Activated CD4-positive, alpha-beta memory T cell treated with anti-CD3 and anti-CD28 coated beads, Interleukin-2, amount 10 ng/mL, durations not matched to agents 7 days and 5 days (primary cell): ENCODE measurements around the gene ZYG11A. TPM values are rescaled to one million over a fixed set of nuclear protein-coding genes. Genes with fewer than 3 reads are reported as not detected.

ENCODE experiments used
- CTCF ChIA-PET: fragments of 350-600 bp; sonication (Branson Sonifier 250); formaldehyde crosslinking; loops from one replicate; lab custom pipeline; 2021; ENCODE audit warnings: antibody characterized with exemption, inconsistent platforms; lab: Charles Lee
- POLR2A ChIA-PET: fragments of 350-600 bp; sonication (Branson Sonifier 250); formaldehyde crosslinking; loops from one replicate; lab custom pipeline; 2021; ENCODE audit warnings: antibody characterized with exemption; lab: Charles Lee
- DNase-seq: peaks from one replicate; pipeline ENCODE4 v3.0.0-alpha.2; 2020
- H3K27ac Mint-ChIP-seq: one replicate; pipeline ENCODE4 v1.8.0; 2021; ENCODE audit warnings: mild to moderate bottlenecking, mixed read lengths
- H3K27me3 Mint-ChIP-seq: one replicate; pipeline ENCODE4 v1.8.0; 2021; ENCODE audit warnings: mixed read lengths
- H3K36me3 Mint-ChIP-seq: one replicate; pipeline ENCODE4 v1.8.0; 2021; ENCODE audit warnings: low read depth, mixed read lengths
- H3K4me1 Mint-ChIP-seq: one replicate; pipeline ENCODE4 v1.8.0; 2021; ENCODE audit warnings: mixed read lengths
- H3K4me3 Mint-ChIP-seq: one replicate; pipeline ENCODE4 v1.8.0; 2021; ENCODE audit warnings: mild to moderate bottlenecking, mixed read lengths
- H3K9me3 Mint-ChIP-seq: one replicate; pipeline ENCODE4 v1.8.0; 2021; ENCODE audit warnings: mixed read lengths
- total RNA-seq, 2 experiments: library from RNA; stranded (reverse); gene quantifications; one replicate each; pipeline ENCODE4 v1.2.3, GENCODE V29; 2021

The ZYG11A gene
- total RNA-seq, 2 experiments from 2014 or later: 0.25 to 0.30 TPM

DNA sequence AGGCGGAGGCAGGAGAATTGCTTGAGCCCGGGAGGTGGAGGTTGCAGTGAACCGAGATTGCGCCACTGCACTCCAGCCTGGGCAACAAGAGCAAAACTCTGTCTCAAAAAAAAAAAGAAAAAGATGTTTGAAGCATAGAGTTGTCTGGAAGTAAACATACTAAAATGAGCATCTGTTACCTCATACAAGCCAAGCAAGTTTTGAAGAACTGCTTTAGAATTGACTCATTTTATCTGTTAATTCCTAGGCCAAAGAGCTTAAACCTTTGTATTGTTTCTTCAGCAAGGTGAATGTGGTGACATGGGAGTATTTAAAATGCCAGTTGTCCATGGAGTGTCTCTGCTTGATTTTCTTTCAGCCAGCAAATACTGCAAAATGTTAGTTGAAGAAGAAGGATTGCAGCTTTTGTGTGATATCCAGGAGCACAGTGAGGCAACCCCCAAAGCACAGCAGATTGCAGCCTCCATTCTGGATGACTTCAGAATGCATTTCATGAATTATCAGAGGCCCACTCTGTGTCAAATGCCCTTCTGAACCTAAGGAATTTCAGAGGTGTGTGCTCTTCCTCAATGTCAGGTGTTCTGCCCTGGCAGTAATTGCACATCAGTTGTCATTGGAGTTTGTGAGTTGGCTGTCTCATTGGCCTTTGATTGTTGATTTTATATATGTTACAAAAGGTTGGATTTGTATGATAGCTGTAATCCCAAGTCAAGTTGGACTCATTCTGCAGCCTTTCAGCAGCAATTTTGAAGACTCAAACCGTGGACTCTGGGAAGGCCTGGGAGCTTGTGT is 50.1 kb downstream of the ZYG11A start:
- ChIA-PET CTCF (no interaction called here), POLR2A (no interaction called here)
- no peaks in the 10 kb centered on the region for H3K9me3 Mint-ChIP-seq
- H3K27ac Mint-ChIP-seq: no peak overlapping the region
- DNase-seq: no peak
- H3K36me3 Mint-ChIP-seq: no peaks in the 10 kb centered on the region
- H3K4me3 Mint-ChIP-seq: no peak overlapping the region
- no peaks in the 10 kb centered on the region for H3K4me1 Mint-ChIP-seq
- H3K27me3 Mint-ChIP-seq: no peaks in the 10 kb centered on the region

DNA sequence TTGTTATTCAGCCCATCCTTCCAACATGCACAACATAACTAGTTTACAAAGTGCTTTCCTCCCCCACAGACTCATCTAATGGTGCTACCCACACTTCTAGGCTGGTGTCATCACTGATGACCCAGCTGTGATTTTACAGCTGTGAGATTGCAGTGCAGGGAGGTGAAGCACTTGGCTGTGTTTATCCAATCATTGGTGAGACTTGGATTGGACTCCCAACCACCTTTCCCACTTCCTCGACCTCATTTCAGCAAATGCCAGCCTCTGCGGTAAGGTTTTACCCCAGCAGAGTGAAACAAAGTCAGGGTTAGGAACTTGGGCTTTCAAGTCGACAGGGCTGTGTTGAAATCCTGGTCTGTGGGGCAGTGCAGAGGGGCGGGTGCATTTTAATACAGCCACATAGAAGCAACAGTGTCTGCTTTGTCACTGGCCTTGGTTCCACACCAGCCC is 56.9 kb downstream of the ZYG11A start:
- no peak overlapping the region for H3K4me3 Mint-ChIP-seq
- H3K36me3 Mint-ChIP-seq: no peaks in the 10 kb centered on the region
- H3K4me1 Mint-ChIP-seq: no peaks in the 10 kb centered on the region
- DNase-seq: no peak
- no peaks in the 10 kb centered on the region for H3K27me3 Mint-ChIP-seq
- ChIA-PET POLR2A (no interaction called here), CTCF (no interaction called here)
- H3K27ac Mint-ChIP-seq: no peak overlapping the region
- H3K9me3 Mint-ChIP-seq: no peaks in the 10 kb centered on the region

DNA sequence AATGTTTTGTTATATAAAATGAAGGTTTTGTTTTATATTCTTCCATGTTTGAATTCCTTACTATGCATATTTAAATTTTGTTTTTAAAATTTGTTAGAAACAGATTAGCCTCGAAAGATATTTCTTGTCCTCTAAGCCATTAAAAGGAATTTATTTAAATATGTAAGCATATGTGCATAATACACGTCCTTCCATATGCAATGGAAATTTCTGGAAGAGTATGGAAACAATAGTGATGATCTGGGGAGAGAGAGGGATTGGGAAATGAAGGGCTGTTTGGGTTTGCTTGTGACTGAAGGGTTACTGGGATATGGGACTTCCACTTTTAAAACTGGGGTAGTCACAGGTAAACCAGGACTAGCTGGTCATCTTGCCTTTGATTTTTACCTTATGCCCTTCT is 57.8 kb downstream of the ZYG11A start:
- H3K4me1 Mint-ChIP-seq: no peaks in the 10 kb centered on the region
- no peak overlapping the region for H3K4me3 Mint-ChIP-seq
- CTCF ChIA-PET: interaction anchor here (0.6 to 1.8 kb wide), 2 partner anchors 21 to 29 kb away, joined by 4 to 6 read pairs; partner anchors contain the start of gene ECHDC2
- no peak overlapping the region for H3K27ac Mint-ChIP-seq
- no peaks in the 10 kb centered on the region for H3K9me3 Mint-ChIP-seq
- POLR2A ChIA-PET: no interaction called here
- H3K27me3 Mint-ChIP-seq: no peaks in the 10 kb centered on the region
- H3K36me3 Mint-ChIP-seq: no peaks in the 10 kb centered on the region
- DNase-seq: no peak

DNA sequence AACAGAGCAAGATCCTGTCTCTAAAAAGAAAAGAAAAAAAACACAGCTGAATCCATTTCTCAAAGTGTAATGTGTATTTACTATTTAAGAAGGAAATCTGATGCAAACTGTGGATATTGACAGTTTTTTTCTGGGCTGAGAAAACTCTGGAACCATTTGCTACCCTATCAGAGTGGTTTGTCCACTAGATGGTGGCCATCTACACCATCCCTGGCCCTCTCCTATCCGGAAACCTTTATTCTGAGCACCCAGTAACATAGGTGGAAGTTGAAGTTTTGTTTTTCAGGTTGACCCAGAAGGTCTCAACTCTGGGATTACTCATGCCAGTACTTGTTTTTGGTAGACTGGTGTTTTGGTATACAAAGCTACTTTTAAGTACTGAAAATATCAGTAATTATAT is 58.8 kb downstream of the ZYG11A start:
- Mint-ChIP-seq H3K9me3 (no peaks in the 10 kb centered on the region), H3K4me1 (no peaks in the 10 kb centered on the region), H3K4me3 (no peak overlapping the region), H3K27ac (no peak overlapping the region), H3K27me3 (no peaks in the 10 kb centered on the region), H3K36me3 (no peaks in the 10 kb centered on the region)
- ChIA-PET CTCF (interaction anchor here (1.8 kb wide), 1 partner anchor 20 kb away, joined by 6 read pairs; the partner anchor contains the start of gene ECHDC2), POLR2A (interaction anchor here (0.9 kb wide), 1 partner anchor 21 kb away, joined by 3 read pairs; the partner anchor contains the start of gene ECHDC2)
- DNase-seq: no peak

DNA sequence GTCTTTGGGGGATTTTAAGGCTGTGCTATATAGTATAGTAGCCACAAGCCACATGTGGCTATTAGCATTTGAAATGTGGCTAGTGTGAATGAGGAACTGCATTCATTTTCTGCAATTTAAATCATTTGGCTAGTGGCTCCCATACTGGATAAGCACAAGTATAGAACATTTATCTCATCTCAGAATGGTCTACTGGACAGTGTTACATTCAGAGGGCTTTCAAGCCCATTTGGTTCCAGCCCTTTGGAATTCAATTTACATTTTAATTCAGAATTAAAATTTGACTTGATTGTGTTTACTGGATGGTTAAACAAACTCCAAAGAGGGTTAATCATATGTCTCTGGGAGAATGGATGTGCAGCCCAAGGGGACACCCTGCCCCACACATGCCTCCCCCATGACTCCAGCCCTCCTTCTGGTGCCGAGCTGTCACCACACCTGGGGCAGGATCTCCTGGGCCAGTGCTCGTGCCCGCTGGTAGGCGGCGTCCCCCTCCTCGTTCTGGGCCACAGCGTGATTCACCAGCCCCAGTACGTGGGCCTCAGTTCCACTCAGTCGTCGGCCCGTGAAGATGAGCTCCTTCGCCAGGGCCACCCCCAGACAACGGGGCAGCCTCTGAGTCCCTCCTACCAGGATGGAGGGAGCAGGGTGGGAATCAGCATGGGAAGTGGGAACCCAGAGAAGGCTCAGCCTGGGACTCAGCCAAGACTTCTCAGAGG is 61.8 kb downstream of the ZYG11A start:
- Mint-ChIP-seq H3K4me3 (no peak overlapping the region), H3K36me3 (no peaks in the 10 kb centered on the region), H3K27ac (no peak overlapping the region), H3K27me3 (no peaks in the 10 kb centered on the region), H3K9me3 (no peaks in the 10 kb centered on the region), H3K4me1 (no peaks in the 10 kb centered on the region)
- DNase-seq: no peak
- ChIA-PET POLR2A (no interaction called here), CTCF (interaction anchor here (0.7 to 1.4 kb wide), 3 partner anchors 17 to 278 kb away, joined by 3 to 5 read pairs (median 3); partner anchors contain the start of gene ECHDC2)

DNA sequence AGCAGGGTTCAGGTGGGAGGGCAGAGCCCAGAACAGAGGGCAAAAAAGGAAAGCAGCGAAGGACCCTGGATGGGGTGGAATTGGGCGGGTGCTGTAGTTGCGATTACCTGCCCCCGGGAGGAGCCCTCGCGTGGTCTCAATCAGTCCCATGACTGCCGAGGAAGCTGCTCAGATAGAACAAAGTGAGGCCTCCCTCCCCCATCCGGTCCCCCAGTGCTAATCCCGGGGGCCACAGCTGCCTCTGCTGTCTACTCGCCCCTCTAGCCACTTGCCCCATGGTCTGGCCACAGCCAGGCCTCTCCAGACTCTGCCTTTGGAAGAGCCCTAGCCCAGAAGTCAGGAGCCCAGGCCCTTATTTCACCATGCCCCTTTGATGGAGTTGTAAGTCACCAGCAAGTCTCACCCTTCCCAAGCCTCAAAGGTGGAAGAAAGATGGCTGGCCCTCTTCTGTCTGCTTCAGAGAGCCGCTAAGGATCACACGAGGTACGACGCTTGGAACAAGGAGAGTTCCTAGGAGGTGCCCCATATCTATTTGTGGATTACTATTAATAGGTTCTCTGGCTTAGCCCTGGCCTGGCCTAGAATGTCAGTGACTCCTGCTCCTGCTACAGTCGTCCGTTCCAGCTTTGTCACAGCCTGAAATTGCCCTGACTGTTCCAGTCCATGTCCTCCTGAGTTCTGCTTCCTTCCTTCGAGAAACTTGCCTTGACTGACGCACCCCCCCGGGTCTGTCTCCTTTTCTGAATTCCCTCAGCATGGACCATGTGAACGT is 62.6 kb downstream of the ZYG11A start:
- H3K4me1 Mint-ChIP-seq: no peaks in the 10 kb centered on the region
- H3K4me3 Mint-ChIP-seq: no peak overlapping the region
- H3K36me3 Mint-ChIP-seq: no peaks in the 10 kb centered on the region
- no peaks in the 10 kb centered on the region for H3K9me3 Mint-ChIP-seq
- H3K27ac Mint-ChIP-seq: no peak overlapping the region
- peak; percentile 40 for DNase-seq
- CTCF ChIA-PET: interaction anchor here (0.6 to 2.0 kb wide), 6 partner anchors 10 to 294 kb away, joined by 3 to 5 read pairs (median 4); partner anchors contain the start of gene ECHDC2
- POLR2A ChIA-PET: no interaction called here
- no peaks in the 10 kb centered on the region for H3K27me3 Mint-ChIP-seq

DNA sequence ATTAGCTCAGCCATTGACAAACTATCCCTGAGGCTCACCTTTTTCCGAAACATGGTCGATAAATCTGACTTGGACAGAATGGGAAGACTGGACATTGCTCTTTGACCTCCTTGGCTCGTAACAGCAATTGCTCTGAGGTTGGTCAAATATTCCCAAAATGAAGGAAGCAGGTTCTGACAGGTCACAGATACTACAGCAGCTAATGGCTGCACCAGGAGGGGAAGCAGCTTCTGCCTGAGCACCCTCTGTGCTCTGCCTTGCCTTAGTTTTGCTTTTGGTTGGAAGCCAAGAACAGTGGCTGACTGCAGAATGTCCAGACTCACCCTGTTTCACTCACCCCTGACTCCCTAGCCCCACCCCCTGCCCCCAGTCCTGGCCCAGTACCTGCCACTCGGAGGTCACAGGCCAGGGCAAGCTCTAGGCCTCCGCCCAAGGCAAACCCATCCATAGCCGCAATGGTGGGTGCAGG is 63.6 kb downstream of the ZYG11A start:
- POLR2A ChIA-PET: no interaction called here
- no peak overlapping the region for H3K27ac Mint-ChIP-seq
- no peaks in the 10 kb centered on the region for H3K4me1 Mint-ChIP-seq
- DNase-seq: no peak
- no peaks in the 10 kb centered on the region for H3K27me3 Mint-ChIP-seq
- H3K36me3 Mint-ChIP-seq: no peaks in the 10 kb centered on the region
- no peaks in the 10 kb centered on the region for H3K9me3 Mint-ChIP-seq
- CTCF ChIA-PET: interaction anchor here (1.6 to 2.0 kb wide), 2 partner anchors 12 to 203 kb away, joined by 4 read pairs; no protein-coding TSS in a partner anchor
- no peak overlapping the region for H3K4me3 Mint-ChIP-seq

DNA sequence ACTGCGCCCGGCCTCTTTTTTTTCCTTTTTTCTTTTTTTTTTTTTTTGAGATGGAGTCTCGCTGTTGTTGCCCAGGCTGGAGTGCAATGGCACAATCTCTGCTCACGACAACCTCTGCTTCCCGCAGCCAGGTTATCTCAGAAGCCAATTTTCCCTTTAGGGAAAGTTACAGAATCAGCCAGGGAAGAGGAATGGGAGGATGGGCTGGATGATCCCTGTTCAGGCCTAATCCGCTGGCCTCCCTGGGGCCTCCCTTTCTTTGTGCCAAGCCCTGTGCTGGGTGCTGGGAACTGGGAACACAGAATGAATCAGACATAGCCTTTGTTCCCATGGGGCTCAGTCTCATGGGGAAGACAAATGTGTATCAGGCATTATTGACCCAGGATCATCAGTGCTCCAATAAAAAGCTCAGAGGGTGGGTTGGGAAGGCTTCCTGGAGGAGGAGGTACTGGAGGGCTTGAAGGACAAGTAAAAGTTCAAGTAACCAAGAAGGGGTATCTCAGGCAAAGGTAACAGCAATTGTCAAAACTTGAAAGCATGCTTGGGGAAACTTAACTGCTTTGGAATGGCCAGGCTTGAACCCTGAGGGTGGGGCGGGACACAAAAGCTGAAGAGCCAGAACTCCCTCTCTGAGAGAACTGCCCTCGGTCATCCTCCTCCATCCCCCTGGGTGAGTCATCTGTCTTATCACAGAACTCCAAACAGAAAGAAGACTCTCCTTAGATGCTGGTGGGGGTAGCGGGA is 64.7 kb downstream of the ZYG11A start:
- Mint-ChIP-seq H3K27ac (no peak overlapping the region), H3K4me3 (no peak overlapping the region), H3K4me1 (no peaks in the 10 kb centered on the region), H3K36me3 (no peaks in the 10 kb centered on the region), H3K9me3 (no peaks in the 10 kb centered on the region), H3K27me3 (no peaks in the 10 kb centered on the region)
- DNase-seq: no peak
- ChIA-PET CTCF (interaction anchor here (2.0 kb wide), 1 partner anchor 11 kb away, joined by 4 read pairs; no protein-coding TSS in a partner anchor), POLR2A (no interaction called here)

DNA sequence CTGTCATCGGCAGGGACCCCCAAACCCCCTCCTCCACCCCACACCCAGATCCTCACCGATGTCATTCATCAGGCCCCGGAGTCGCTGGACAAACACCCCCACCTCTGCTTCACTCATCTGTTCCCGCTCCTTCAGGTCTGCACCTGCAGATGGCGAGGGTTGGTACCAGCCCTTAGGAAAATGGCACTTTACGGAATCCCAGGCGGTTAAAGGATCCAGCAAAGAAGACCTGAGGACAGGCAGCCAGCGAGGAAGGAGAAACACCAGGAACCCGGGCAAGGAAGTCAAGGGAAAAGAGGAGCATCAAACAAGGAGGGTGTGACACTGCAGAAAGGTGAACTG is 65.2 kb downstream of the ZYG11A start:
- no peak overlapping the region for H3K4me3 Mint-ChIP-seq

DNA sequence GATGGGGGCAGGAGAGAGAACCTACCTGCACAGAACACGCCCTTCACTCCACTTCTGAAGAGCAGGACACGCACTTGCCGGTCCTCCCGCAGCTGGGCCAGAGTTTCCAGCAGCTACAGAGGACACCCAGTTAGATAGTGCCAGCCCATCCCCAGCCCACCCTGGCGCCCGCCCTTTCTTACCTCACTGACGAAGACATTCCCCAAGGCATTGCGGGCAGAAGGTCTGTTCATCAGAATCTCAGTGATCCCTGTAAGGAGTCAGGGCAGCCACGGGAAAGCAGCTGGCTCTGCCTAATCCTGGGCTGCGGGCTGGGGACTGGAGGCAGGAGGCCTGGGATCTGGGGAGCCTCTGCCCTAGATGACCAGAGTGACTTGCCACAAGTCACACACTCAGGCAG is 69.0 kb downstream of the ZYG11A start:
- ChIA-PET CTCF (no interaction called here), POLR2A (interaction anchor here (0.6 kb wide), 1 partner anchor 110 kb away, joined by 3 read pairs; no protein-coding TSS in a partner anchor)
- H3K27ac Mint-ChIP-seq: no peak overlapping the region
- no peaks in the 10 kb centered on the region for H3K4me1 Mint-ChIP-seq
- DNase-seq: no peak
- no peaks in the 10 kb centered on the region for H3K27me3 Mint-ChIP-seq
- H3K9me3 Mint-ChIP-seq: no peaks in the 10 kb centered on the region
- no peaks in the 10 kb centered on the region for H3K36me3 Mint-ChIP-seq
- no peak overlapping the region for H3K4me3 Mint-ChIP-seq

More for the DNA sequence above, 65.2 kb downstream of the ZYG11A start:
- no peaks in the 10 kb centered on the region for H3K36me3 Mint-ChIP-seq
- H3K27me3 Mint-ChIP-seq: no peaks in the 10 kb centered on the region
- H3K9me3 Mint-ChIP-seq: no peaks in the 10 kb centered on the region
- no peak for DNase-seq
- ChIA-PET CTCF (no interaction called here), POLR2A (no interaction called here)
- H3K27ac Mint-ChIP-seq: no peak overlapping the region
- H3K4me1 Mint-ChIP-seq: no peaks in the 10 kb centered on the region

DNA sequence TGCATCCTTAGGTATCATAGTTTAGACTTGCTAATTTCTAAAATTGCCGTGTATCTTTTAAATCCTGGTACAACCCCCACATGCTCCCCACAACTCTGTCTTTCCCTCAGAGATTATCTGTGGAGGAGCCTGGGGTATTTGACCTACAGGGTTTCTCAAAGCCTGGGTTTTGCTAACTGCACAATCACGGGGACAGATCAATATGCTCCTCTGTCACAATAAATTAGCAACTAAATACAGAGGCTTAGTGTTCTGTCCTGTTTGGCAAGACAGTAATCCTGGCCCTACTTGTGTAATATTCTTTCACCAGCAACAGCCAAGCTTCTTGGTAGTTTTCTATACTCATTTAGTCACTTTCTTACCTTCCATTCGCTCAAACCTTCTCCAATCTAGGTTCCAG is 70.5 kb downstream of the ZYG11A start:
- Mint-ChIP-seq H3K9me3 (no peaks in the 10 kb centered on the region), H3K4me3 (no peak overlapping the region), H3K36me3 (no peaks in the 10 kb centered on the region), H3K4me1 (no peaks in the 10 kb centered on the region), H3K27me3 (no peaks in the 10 kb centered on the region), H3K27ac (no peak overlapping the region)
- DNase-seq: no peak
- POLR2A ChIA-PET: no interaction called here
- CTCF ChIA-PET: no interaction called here

DNA sequence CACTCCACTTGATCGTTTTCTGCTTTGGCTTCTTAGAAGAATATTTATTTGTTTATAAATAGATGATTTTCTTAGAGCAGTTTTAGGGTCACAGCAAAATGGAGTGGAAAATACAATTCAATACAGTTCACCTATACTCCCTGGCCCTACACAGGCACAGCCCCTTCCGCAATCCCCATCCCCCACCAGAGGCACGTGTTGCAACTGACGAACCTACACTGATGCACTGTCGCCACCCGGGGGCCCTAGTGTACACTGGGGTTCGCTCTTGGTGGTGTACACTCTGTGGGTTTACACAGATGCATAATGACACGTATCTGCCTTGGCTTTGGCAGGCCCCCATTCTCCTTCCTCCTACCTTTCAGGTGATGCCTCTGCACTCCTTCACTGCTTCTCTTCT is 71.0 kb downstream of the ZYG11A start:
- no peaks in the 10 kb centered on the region for H3K4me1 Mint-ChIP-seq
- DNase-seq: no peak
- no peak overlapping the region for H3K27ac Mint-ChIP-seq
- H3K9me3 Mint-ChIP-seq: no peaks in the 10 kb centered on the region
- H3K27me3 Mint-ChIP-seq: no peaks in the 10 kb centered on the region
- CTCF ChIA-PET: no interaction called here
- H3K36me3 Mint-ChIP-seq: no peaks in the 10 kb centered on the region
- POLR2A ChIA-PET: no interaction called here
- no peak overlapping the region for H3K4me3 Mint-ChIP-seq
